Progenitor cell of endocrine pancreas (in vitro differentiated cells): ENCODE results near the gene CNTNAP5. TPM values are rescaled to one million over a fixed set of nuclear protein-coding genes. Genes with fewer than 3 reads are reported as not detected.

ENCODE experiments used
- DNase-seq: peaks from one replicate; pipeline ENCODE4 v3.0.0; 2021; ENCODE audit warnings: low spot score; ENCODE audit not compliant: unreplicated experiment
- H3K27ac Mint-ChIP-seq: 2 replicates; pipeline ENCODE4 v1.8.0; 2021; ENCODE audit warnings: mild to moderate bottlenecking, moderate library complexity, mixed read lengths
- H3K27me3 Mint-ChIP-seq: 2 replicates; pipeline ENCODE4 v1.8.0; 2021; ENCODE audit warnings: mixed read lengths
- H3K36me3 Mint-ChIP-seq: 2 replicates; pipeline ENCODE4 v1.8.0; 2022; ENCODE audit warnings: mixed read lengths; ENCODE audit not compliant: insufficient read depth
- H3K4me1 Mint-ChIP-seq: 2 replicates; pipeline ENCODE4 v1.8.0; 2021; ENCODE audit warnings: low read depth, mixed read lengths
- H3K4me3 Mint-ChIP-seq: 2 replicates; pipeline ENCODE4 v1.8.0; 2021; ENCODE audit warnings: low read depth, mild to moderate bottlenecking, moderate library complexity, mixed read lengths
- H3K9me3 Mint-ChIP-seq: 2 replicates; pipeline ENCODE4 v1.8.0; 2021; ENCODE audit warnings: low read depth, mixed read lengths
- total RNA-seq: library from RNA; stranded (reverse); gene quantifications from 2 replicates; pipeline ENCODE4 v1.2.1, GENCODE V29; 2021
- TF ChIP-seq, protein P1 (sequence below): fragments of 200-600 bp; sonication (generic); IDR thresholded peaks from one replicate; pipeline ENCODE4 v1.5.0; 2021; ENCODE audit warnings: antibody characterized with exemption, mild to moderate bottlenecking; ENCODE audit not compliant: unreplicated experiment

The CNTNAP5 gene
- total RNA-seq, 1 donor from 2014 or later: 5.3 TPM

DNA sequence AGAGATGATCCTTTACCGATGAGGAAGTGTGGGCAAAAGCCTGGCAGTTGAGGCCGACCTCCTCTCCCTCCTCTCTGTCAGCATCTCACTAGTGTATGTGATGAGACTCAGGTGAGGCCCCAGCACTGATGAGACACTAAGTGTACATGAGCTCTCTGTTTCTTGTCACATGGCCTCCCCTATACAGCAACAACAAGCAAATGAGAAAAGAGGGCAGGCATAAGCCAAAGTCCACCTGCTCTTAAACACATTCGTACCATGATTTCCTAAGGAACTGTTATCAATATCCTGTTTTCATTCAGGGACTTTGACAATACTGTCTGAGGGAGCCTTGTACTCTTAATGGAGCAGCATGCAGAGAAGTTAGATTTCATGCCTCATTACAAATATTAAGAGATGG is 113.0 kb downstream of the CNTNAP5 start:
- Mint-ChIP-seq H3K4me1 (peaks cover 11% of the 10 kb centered on the region), H3K27me3 (no peaks in the 10 kb centered on the region), H3K9me3 (peaks cover 5% of the 10 kb centered on the region), H3K36me3 (peaks cover 1% of the 10 kb centered on the region), H3K4me3 (no peak overlapping the region), H3K27ac (no peak overlapping the region)
- TF ChIP-seq, protein P1, sequence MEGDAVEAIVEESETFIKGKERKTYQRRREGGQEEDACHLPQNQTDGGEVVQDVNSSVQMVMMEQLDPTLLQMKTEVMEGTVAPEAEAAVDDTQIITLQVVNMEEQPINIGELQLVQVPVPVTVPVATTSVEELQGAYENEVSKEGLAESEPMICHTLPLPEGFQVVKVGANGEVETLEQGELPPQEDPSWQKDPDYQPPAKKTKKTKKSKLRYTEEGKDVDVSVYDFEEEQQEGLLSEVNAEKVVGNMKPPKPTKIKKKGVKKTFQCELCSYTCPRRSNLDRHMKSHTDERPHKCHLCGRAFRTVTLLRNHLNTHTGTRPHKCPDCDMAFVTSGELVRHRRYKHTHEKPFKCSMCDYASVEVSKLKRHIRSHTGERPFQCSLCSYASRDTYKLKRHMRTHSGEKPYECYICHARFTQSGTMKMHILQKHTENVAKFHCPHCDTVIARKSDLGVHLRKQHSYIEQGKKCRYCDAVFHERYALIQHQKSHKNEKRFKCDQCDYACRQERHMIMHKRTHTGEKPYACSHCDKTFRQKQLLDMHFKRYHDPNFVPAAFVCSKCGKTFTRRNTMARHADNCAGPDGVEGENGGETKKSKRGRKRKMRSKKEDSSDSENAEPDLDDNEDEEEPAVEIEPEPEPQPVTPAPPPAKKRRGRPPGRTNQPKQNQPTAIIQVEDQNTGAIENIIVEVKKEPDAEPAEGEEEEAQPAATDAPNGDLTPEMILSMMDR: no peak
- no peak for DNase-seq

DNA sequence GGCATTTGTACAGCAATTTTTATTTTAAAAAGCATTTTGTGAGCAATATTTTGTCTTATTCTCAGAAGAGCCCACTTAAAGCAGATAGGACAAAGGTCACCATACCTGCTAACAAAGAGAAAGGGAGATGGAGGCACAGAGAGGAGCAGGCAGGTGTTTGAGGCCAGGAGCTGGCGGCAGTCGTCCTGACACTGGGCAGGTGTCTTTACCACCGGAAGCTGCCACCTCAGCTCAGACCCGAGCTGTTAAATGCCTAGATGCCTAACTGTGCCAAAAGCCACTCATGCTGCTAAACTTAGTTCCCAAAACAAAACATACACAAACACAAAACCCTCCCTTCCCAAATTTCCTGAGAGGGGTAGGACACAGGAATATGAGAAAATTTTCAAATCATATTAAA is 120.9 kb downstream of the CNTNAP5 start:
- no peaks in the 10 kb centered on the region for H3K4me1 Mint-ChIP-seq
- H3K27me3 Mint-ChIP-seq: no peaks in the 10 kb centered on the region
- H3K36me3 Mint-ChIP-seq: no peaks in the 10 kb centered on the region
- DNase-seq: no peak
- no peaks in the 10 kb centered on the region for H3K9me3 Mint-ChIP-seq
- no peak overlapping the region for H3K27ac Mint-ChIP-seq
- H3K4me3 Mint-ChIP-seq: no peak overlapping the region
- TF ChIP-seq, protein P1: no peak

DNA sequence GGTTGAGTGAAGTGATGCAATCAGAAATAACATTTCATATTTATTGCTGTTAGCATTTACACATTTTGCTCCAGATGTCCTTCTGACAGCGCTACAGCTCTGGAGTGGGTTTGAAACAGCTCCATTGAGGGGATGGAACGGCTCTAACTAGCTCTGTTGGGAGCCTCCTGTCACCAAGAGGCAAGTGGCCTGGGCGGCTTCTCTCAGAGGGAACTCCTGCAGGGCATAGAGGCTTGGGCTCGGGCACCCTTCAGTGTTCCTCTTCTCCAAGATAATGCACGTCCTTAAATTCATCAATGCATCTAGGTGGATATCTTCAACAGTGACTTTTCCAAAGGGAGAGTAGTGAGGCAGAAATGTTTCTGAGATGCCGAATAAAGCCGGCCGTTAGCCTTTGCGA is 122.5 kb downstream of the CNTNAP5 start:
- Mint-ChIP-seq H3K4me1 (peaks cover 2% of the 10 kb centered on the region), H3K27ac (no peak overlapping the region), H3K9me3 (no peaks in the 10 kb centered on the region), H3K4me3 (no peak overlapping the region), H3K36me3 (no peaks in the 10 kb centered on the region), H3K27me3 (no peaks in the 10 kb centered on the region)
- TF ChIP-seq, protein P1: no peak
- DNase-seq: no peak

GRCh38 chr2:124149571-124149970 is 124.5 kb downstream of the CNTNAP5 start:
- Mint-ChIP-seq H3K36me3 (no peaks in the 10 kb centered on the region), H3K27ac (no peak overlapping the region), H3K27me3 (no peaks in the 10 kb centered on the region), H3K9me3 (no peaks in the 10 kb centered on the region), H3K4me3 (no peak overlapping the region), H3K4me1 (peaks cover 2% of the 10 kb centered on the region)
- DNase-seq: no peak
- TF ChIP-seq, protein P1: no peak

DNA sequence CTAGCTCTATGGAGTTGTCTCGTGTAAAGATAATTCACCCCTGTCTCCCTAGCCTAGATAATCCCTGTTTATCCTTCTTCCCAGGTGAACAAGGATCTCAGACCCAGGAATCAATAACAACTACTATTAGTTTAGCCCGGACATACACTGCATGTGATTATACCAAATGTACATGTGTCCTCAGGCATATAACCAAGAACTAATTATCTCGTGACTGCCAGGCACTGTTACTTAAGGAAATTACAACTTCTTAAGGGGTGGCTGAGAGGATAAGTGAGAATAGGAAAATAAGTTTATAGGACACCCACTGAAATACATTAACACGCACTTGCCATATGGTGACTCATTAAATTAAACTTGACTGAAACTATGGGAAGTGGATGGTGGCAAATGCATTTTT is 126.6 kb downstream of the CNTNAP5 start:
- H3K27me3 Mint-ChIP-seq: no peaks in the 10 kb centered on the region
- no peak overlapping the region for H3K27ac Mint-ChIP-seq
- peaks cover 9% of the 10 kb centered on the region for H3K4me1 Mint-ChIP-seq
- DNase-seq: no peak
- no peaks in the 10 kb centered on the region for H3K36me3 Mint-ChIP-seq
- TF ChIP-seq, protein P1: no peak
- H3K9me3 Mint-ChIP-seq: no peaks in the 10 kb centered on the region
- no peak overlapping the region for H3K4me3 Mint-ChIP-seq

GRCh38 chr2:124153713-124154112 is 128.6 kb downstream of the CNTNAP5 start:
- no peak overlapping the region for H3K27ac Mint-ChIP-seq
- no peak for DNase-seq
- no peaks in the 10 kb centered on the region for H3K36me3 Mint-ChIP-seq
- H3K4me3 Mint-ChIP-seq: no peak overlapping the region
- peaks cover 9% of the 10 kb centered on the region for H3K4me1 Mint-ChIP-seq
- no peaks in the 10 kb centered on the region for H3K27me3 Mint-ChIP-seq
- TF ChIP-seq, protein P1: no peak
- H3K9me3 Mint-ChIP-seq: no peaks in the 10 kb centered on the region
